ENCODE results near the gene COL16A1. TPM values are rescaled to one million over a fixed set of nuclear protein-coding genes. Genes with fewer than 3 reads are reported as not detected.

COL16A1 gene
- total RNA-seq, 4 donors from 2014 or later: 147 to 311 (median 212) TPM

DNA sequence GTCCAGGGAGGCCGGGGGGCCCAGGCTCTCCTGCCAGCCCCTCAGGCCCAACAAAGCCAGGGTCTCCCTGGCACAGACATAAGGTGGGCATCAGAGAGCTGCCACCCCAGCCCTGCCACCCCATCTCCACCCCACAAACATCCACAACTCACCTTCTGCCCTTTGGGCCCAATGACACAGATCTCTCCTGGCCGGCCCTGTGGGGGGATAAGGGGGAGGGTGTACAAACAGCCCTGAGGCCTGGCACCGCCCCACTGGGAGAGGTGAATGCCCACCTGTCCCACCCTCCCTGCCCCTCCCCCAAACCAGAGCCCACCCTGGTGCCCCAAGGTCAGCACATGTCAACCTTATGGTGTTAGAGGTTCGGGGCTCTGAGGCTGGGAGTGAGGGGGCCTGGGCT lies 12.4 kb downstream of the COL16A1 start:
- no peak for DNase-seq (ENCODE audit: low spot score in 2 of 2)
- WGBS, 2 donors: 60 to 98% methylated on average over 1 to 3 of the region's 4 CpGs
- peaks cover 0 to 49% (median 0%) of the 10 kb centered on the region in 3 donors for H3K36me3 ChIP-seq

DNA sequence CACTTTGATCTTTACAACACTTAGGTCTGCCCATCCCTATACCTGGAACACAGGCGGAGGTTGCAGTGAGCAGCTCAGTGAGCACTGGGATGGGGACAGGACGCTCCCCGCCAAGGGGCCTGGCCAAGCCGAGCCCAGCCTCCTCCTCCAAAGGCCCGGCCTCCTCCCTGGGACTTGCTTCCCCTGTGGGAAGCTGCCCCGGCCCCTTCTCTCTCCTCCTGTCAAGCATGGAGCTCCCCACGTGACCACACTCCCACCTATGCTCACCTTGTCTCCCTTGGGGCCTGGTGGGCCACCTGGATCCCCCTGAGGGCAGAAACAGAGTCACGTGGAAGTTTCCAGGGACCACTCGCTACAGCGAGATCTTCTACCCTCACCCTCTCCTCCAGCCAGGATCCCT lies 12.9 kb downstream of the COL16A1 start:
- WGBS, 2 donors: 82 to 92% methylated on average over 7 to 10 of the region's 10 CpGs
- TF ChIP-seq POLR2A (IDR thresholded peaks at IDR 0.05) (no peak), EP300 (IDR thresholded peaks at IDR 0.05) (no peak)
- TF ChIP-seq, protein P1, sequence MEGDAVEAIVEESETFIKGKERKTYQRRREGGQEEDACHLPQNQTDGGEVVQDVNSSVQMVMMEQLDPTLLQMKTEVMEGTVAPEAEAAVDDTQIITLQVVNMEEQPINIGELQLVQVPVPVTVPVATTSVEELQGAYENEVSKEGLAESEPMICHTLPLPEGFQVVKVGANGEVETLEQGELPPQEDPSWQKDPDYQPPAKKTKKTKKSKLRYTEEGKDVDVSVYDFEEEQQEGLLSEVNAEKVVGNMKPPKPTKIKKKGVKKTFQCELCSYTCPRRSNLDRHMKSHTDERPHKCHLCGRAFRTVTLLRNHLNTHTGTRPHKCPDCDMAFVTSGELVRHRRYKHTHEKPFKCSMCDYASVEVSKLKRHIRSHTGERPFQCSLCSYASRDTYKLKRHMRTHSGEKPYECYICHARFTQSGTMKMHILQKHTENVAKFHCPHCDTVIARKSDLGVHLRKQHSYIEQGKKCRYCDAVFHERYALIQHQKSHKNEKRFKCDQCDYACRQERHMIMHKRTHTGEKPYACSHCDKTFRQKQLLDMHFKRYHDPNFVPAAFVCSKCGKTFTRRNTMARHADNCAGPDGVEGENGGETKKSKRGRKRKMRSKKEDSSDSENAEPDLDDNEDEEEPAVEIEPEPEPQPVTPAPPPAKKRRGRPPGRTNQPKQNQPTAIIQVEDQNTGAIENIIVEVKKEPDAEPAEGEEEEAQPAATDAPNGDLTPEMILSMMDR (IDR thresholded peaks at IDR 0.05): no peak
- peaks cover 0 to 54% (median 0%) of the 10 kb centered on the region in 3 donors for H3K36me3 ChIP-seq

More for the DNA sequence above, 12.4 kb downstream of the COL16A1 start:
- peaks cover 0 to 32% (median 15%) of the 10 kb centered on the region in 4 donors for H3K4me1 ChIP-seq
- H3K27me3 ChIP-seq: no peaks in the 10 kb centered on the region
- H3K27ac ChIP-seq: peak overlapping the region in 2 of 4 donors; percentile 19 to 86
- H3K4me3 ChIP-seq: no peak overlapping the region
- no peaks in the 10 kb centered on the region for H3K9me3 ChIP-seq
- no peak for TF ChIP-seq EP300 (IDR thresholded peaks at IDR 0.05)
- no peak for TF ChIP-seq POLR2A (IDR thresholded peaks at IDR 0.05)
- TF ChIP-seq, protein P1 (IDR thresholded peaks at IDR 0.05): no peak

DNA sequence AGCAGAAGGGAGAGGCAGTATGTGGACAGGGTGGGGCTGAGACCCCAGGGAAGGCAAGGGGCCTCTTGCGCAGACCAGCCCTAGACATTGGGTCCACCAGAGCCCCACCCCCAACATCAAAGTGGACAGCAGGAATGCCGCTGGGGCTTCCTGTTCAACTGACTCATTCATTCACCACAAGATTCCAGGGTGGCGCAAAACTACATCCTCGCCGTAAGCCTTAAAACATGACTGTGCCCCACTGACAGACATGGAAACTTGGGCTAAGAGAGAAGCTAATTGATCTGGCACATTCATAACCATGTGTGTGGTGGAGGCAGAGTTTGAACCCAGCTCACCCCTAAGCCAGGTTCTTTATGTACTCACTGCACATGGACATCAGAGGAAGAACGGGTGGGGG lies 14.0 kb downstream of the COL16A1 start:
- peaks cover 0 to 17% (median 7%) of the 10 kb centered on the region in 4 donors for H3K4me1 ChIP-seq
- DNase-seq (ENCODE audit: low spot score in 2 of 2): no peak
- no peak overlapping the region for H3K4me3 ChIP-seq
- peak overlapping the region in 2 of 4 donors; percentile 36 to 39 for H3K27ac ChIP-seq
- TF ChIP-seq POLR2A (IDR thresholded peaks at IDR 0.05) (no peak), EP300 (IDR thresholded peaks at IDR 0.05) (no peak)
- TF ChIP-seq, protein P1 (IDR thresholded peaks at IDR 0.05): no peak
- H3K9me3 ChIP-seq: no peaks in the 10 kb centered on the region
- peaks cover 0 to 65% (median 0%) of the 10 kb centered on the region in 3 donors for H3K36me3 ChIP-seq
- WGBS, 2 donors: 84 to 87% methylated on average over 6 of the region's 6 CpGs
- H3K27me3 ChIP-seq: no peaks in the 10 kb centered on the region

More for the DNA sequence above, 12.9 kb downstream of the COL16A1 start:
- no peak overlapping the region for H3K4me3 ChIP-seq
- H3K27ac ChIP-seq: peak overlapping the region in 1 of 4 donors; percentile 86
- H3K4me1 ChIP-seq: peaks cover 0 to 28% (median 13%) of the 10 kb centered on the region in 4 donors
- H3K9me3 ChIP-seq: no peaks in the 10 kb centered on the region
- DNase-seq (ENCODE audit: low spot score in 2 of 2): no peak
- H3K27me3 ChIP-seq: no peaks in the 10 kb centered on the region

DNA sequence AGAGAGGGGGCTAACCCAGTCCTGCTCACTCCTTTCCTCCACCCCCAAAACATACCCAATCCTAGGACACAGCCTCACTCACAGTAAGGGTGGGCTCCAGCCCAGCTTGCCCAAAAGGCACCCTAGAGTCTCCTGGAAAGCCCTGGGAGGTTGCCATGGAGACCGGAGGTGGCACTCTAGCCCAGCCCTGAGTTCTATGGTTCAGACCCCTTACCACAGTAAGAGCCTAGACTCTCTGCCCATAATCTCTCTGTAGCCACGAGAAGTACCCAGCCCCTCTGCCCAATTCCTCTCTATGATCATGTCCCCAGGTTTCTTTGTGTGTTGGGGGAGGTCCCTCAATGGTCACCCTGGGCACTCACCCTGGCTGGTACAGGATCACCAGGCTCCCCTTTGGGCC lies 14.4 kb downstream of the COL16A1 start:
- H3K4me3 ChIP-seq: no peak overlapping the region
- 53 to 73% methylated on average over 1 to 2 of the region's 2 CpGs for WGBS, 2 donors
- no peak for DNase-seq (ENCODE audit: low spot score in 2 of 2)
- H3K4me1 ChIP-seq: peaks cover 0 to 12% (median 6%) of the 10 kb centered on the region in 4 donors
- H3K27me3 ChIP-seq: no peaks in the 10 kb centered on the region
- TF ChIP-seq POLR2A (IDR thresholded peaks at IDR 0.05): no peak
- TF ChIP-seq, protein P1 (IDR thresholded peaks at IDR 0.05): no peak
- TF ChIP-seq EP300 (IDR thresholded peaks at IDR 0.05): no peak
- peak overlapping the region in 2 of 4 donors; percentile 36 to 39 for H3K27ac ChIP-seq
- no peaks in the 10 kb centered on the region for H3K9me3 ChIP-seq
- peaks cover 0 to 68% (median 0%) of the 10 kb centered on the region in 3 donors for H3K36me3 ChIP-seq

DNA sequence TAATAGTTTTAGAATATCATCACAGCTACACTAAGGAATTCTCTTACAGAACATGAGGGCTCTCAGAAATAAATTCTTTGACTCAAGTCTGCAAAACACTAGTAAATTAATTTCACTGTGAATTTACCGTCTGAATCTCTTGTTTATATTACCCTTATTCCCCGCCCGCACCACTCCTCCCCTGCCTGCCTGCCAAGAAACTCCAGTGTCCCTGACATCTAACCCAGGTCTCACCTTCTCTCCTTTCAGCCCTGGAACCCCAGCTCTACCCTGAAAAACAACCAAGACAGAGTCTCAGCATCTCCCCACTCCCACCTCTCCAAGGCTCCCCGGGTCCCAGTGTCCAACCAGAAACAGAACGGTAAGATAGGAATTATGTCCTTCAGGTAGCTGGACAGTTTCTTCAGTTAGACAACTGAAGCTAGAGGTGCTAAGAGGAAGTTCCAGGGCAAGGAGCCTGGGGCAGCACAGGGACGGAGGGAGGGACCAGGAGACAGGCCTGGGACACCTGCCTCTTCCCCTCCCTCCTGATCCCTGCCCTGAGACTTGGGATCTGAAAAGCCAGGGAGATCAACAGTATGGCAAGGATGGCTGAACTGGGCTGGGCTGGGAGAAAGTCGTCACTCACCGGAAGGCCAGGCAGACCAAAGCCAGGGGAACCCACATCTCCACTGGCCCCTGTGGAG lies 15.4 kb downstream of the COL16A1 start:
- peaks cover 0 to 3% (median 1%) of the 10 kb centered on the region in 4 donors for H3K4me1 ChIP-seq
- DNase-seq (ENCODE audit: low spot score in 2 of 2): no peak
- no peaks in the 10 kb centered on the region for H3K27me3 ChIP-seq
- WGBS, 2 donors: 59 to 64% methylated on average over 8 of the region's 8 CpGs
- no peaks in the 10 kb centered on the region for H3K9me3 ChIP-seq
- no peak overlapping the region for H3K4me3 ChIP-seq
- no peak overlapping the region for H3K27ac ChIP-seq
- H3K36me3 ChIP-seq: peaks cover 0 to 78% (median 0%) of the 10 kb centered on the region in 3 donors
- TF ChIP-seq EP300 (IDR thresholded peaks at IDR 0.05) (no peak), POLR2A (IDR thresholded peaks at IDR 0.05) (no peak)
- TF ChIP-seq, protein P1 (IDR thresholded peaks at IDR 0.05): no peak

All from tibial nerve (tissue), 4 donors.